Loucy (cell line): Measurements from ENCODE around the gene STARD13.

Source experiments
- CTCF ChIP-seq: fragments of 200-600 bp; sonication (generic); conservative IDR thresholded peaks from 2 replicates; pipeline ENCODE4 v1.5.1; 2014; ENCODE audit warnings: mild to moderate bottlenecking, antibody characterized with exemption, low read length
- EZH2phosphoT487 ChIP-seq: fragments of 200-600 bp; IDR thresholded peaks from 2 replicates; pipeline ENCODE4 v1.6.1; 2018; ENCODE audit warnings: antibody characterized with exemption, mild to moderate bottlenecking, moderate library complexity, borderline replicate concordance

DNA sequence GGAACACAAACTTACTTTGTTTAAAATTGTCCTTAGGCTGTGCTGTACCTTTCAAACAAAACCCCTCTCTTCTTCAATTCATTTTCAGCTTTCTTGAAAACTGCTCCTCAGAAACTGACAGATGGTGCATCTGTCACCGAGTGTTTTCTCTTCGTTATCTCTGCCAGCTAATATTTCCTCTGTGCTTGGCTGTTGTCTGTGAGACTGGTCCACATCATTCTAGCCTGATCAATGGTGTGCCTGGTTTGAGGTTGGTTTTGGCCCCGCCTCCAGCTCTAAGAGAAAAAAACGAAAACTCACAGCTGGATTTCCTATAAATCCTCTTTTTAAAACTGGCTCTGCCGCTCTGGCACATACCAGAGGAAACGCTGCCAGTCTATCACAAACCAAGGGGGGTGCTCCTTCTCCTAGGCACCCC, 79.7 kb downstream of the STARD13 start:
- TF ChIP-seq EZH2phosphoT487 (no peak), CTCF (no peak)
